Amygdala (tissue), 56 donors: ENCODE data around the gene SCUBE1.
"Not testable (repeated sequence)": the region's sequence is repeated elsewhere in the genome, so short reads cannot be mapped to it uniquely, and the experiment has no call there.

Source experiments
- DNase-seq, 56 donors: peaks; one replicate each; lab custom pipeline; 2025; lab: John Stamatoyannopoulos, UW

Gene SCUBE1

GRCh38 chr22:43363315-43364168 lies 20.4 kb upstream of the SCUBE1 start:
- DNase-seq: no peak

- no peak for DNase-seq
These were observed 17.4 kb upstream of the SCUBE1 start for GRCh38 chr22:43360576-43360975.

- no peak for DNase-seq
These were observed 13.7 kb upstream of the SCUBE1 start for GRCh38 chr22:43356881-43357280.

GRCh38 chr22:43355688-43356087 lies 12.5 kb upstream of the SCUBE1 start:
- not testable (repeated sequence) for DNase-seq

GRCh38 chr22:43351966-43352345 lies 8.8 kb upstream of the SCUBE1 start:
- no peak for DNase-seq

- DNase-seq: no peak
These were observed 6.5 kb upstream of the SCUBE1 start for GRCh38 chr22:43349636-43350035.

- DNase-seq: peak in 10 of 56 donors; percentile 1 to 40 (median 7)
These were observed 3.4 kb upstream of the SCUBE1 start for GRCh38 chr22:43346521-43346929.

- DNase-seq: no peak
These were observed 2.7 kb upstream of the SCUBE1 start for GRCh38 chr22:43345761-43346301.

- DNase-seq: no peak
These were observed 2.2 kb upstream of the SCUBE1 start for GRCh38 chr22:43345356-43345755.

GRCh38 chr22:43344520-43344787 lies 1.3 kb upstream of the SCUBE1 start:
- no peak for DNase-seq

GRCh38 chr22:43343670-43344519 lies 723 bp upstream of the SCUBE1 start:
- DNase-seq: no peak

- no peak for DNase-seq
These were observed 568 bp downstream of the SCUBE1 start for GRCh38 chr22:43342347-43343261.

- DNase-seq: no peak
These were observed 1.6 kb downstream of the SCUBE1 start for GRCh38 chr22:43341565-43341964.

- DNase-seq: no peak
These were observed 4.3 kb downstream of the SCUBE1 start for GRCh38 chr22:43338766-43339345.

- DNase-seq: no peak
These were observed 5.2 kb downstream of the SCUBE1 start for GRCh38 chr22:43337946-43338345.

GRCh38 chr22:43337385-43337784 lies 5.8 kb downstream of the SCUBE1 start:
- DNase-seq: no peak

GRCh38 chr22:43334378-43334777 lies 8.8 kb downstream of the SCUBE1 start:
- no peak for DNase-seq

- DNase-seq: no peak
These were observed 9.2 kb downstream of the SCUBE1 start for GRCh38 chr22:43333978-43334377.

- no peak for DNase-seq
These were observed 10.0 kb downstream of the SCUBE1 start for GRCh38 chr22:43333156-43333555.

GRCh38 chr22:43331698-43332097 lies 11.5 kb downstream of the SCUBE1 start:
- DNase-seq: no peak
